SJSA1 (cell line): ENCODE measurements around the gene YAP1. TPM values are rescaled to one million over a fixed set of nuclear protein-coding genes. Genes with fewer than 3 reads are reported as not detected.
"Not testable (repeated sequence)": the region's sequence is repeated elsewhere in the genome, so short reads cannot be mapped to it uniquely, and the experiment has no call there.

Experiments
- DNase-seq, 2 experiments: peaks; one replicate each; pipeline ENCODE4 v3.0.0-alpha.2; 2015 to 2020; ENCODE audit warnings: low spot score in 2 of 2, low read depth in 1 of 2
- H3K27ac ChIP-seq: fragments of 250-450 bp; sonication (Bioruptor Pico); 2 replicates; pipeline ENCODE4 v1.5.1; 2020; ENCODE audit warnings: mild to moderate bottlenecking, moderate library complexity
- H3K27me3 ChIP-seq: fragments of 250-450 bp; sonication (Bioruptor Pico); replicated peaks from 2 replicates; pipeline ENCODE4 v1.5.1; 2020; ENCODE audit warnings: mild to moderate bottlenecking, moderate library complexity
- H3K36me3 ChIP-seq: fragments of 250-450 bp; sonication (Bioruptor Pico); 2 replicates; pipeline ENCODE4 v1.5.1; 2020; ENCODE audit warnings: mild to moderate bottlenecking
- H3K4me1 ChIP-seq: fragments of 250-450 bp; sonication (Bioruptor Pico); replicated peaks from 2 replicates; pipeline ENCODE4 v1.6.1; 2021; ENCODE audit warnings: mild to moderate bottlenecking
- H3K4me3 ChIP-seq: fragments of 250-450 bp; sonication (Bioruptor Pico); 2 replicates; pipeline ENCODE4 v1.5.1; 2020; ENCODE audit warnings: mild to moderate bottlenecking
- H3K9me3 ChIP-seq: fragments of 250-450 bp; sonication (Bioruptor Pico); replicated peaks from 2 replicates; pipeline ENCODE4 v1.5.1; 2020; ENCODE audit warnings: mild to moderate bottlenecking
- total RNA-seq: library from RNA; depleted of rRNA; stranded (reverse); fragments of >200 nt; shearing (Covaris generic); gene quantifications from 2 replicates; pipeline ENCODE4 v1.2.3, GENCODE V29; 2014

Gene YAP1
- total RNA-seq, 1 experiment from 2014 or later: 38.1 TPM

DNA sequence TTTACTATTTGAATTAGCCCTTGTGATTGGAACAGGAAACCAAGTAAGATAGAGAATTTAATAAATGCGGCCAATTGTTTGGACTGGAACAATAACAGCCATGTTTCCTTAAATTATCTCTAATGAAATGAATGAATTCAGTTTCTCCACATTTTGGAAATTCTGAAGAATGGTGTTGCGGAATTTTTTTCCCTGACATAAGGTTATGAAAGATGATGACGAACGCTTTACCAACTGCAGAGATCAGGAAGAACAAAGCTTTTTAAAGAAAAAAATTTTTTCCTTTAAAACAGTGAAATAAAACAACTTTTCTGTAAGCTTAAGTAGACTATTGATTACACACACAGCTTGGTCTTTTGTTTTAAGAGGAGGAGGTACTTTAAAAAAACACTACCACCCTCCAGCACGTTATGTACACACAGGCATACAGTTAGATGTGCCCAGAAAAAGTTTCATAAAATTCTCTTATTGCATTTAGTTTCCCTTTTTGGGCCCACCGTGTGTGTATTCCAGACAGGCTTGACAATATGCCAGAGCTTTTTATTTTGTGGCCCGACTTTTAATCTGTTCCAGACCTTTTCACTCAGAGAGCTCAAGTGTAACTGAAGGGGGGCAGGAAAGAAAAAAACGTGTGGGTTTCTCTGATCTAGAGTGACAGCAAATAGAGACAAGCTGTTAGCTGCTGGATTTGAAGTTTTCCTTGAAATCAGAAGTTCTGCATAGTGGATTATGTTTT is 77.3 kb downstream of the YAP1 start:
- H3K9me3 ChIP-seq: no peaks in the 10 kb centered on the region
- no peak for DNase-seq
- no peaks in the 10 kb centered on the region for H3K27me3 ChIP-seq
- no peaks in the 10 kb centered on the region for H3K36me3 ChIP-seq
- no peak overlapping the region for H3K4me3 ChIP-seq
- peaks cover 29% of the 10 kb centered on the region for H3K4me1 ChIP-seq
- H3K27ac ChIP-seq: no peak overlapping the region

DNA sequence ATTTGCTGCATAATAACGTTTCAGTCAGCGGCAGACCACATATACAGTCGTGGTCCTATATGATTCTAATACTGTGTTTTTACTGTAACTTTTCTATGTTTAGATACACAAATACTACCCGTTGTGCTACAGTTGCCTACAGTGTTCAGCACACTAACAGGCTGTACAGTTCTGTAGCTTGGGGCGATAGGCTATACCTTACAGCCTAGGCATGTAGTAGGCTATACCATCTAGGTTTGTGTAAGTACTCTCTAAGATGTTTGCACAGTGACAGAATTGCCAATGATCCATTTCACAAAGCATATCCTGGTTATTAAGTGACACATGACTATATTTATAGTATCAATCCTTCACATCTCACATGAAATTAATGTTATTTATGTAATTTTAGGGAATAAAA is 78.2 kb downstream of the YAP1 start:
- no peaks in the 10 kb centered on the region for H3K36me3 ChIP-seq
- H3K27me3 ChIP-seq: no peaks in the 10 kb centered on the region
- no peak for DNase-seq
- H3K27ac ChIP-seq: no peak overlapping the region
- no peak overlapping the region for H3K4me3 ChIP-seq
- peaks cover 29% of the 10 kb centered on the region for H3K4me1 ChIP-seq
- no peaks in the 10 kb centered on the region for H3K9me3 ChIP-seq

DNA sequence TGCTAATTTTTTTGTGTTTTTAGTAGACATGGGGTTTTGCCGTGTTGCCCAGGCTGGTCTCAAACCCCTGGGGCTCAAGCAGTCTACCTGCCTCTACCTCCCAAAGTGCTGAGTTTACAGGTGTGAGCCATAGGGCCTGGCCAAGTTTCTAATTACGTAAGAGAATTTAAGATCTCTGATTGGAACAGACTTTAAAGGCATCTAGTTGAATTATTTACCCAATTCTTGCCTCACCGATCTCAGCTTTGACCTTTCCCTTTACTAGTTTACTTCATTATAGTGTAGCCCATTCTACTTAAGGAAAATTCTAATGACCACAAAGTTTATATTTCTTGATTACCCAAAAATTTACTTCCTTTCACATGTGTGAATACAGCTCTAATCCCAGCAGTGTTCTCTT is 81.6 kb downstream of the YAP1 start:
- no peaks in the 10 kb centered on the region for H3K9me3 ChIP-seq
- no peak for DNase-seq
- H3K27me3 ChIP-seq: no peaks in the 10 kb centered on the region
- no peak overlapping the region for H3K4me3 ChIP-seq
- H3K4me1 ChIP-seq: peaks cover 19% of the 10 kb centered on the region
- no peaks in the 10 kb centered on the region for H3K36me3 ChIP-seq
- H3K27ac ChIP-seq: no peak overlapping the region

DNA sequence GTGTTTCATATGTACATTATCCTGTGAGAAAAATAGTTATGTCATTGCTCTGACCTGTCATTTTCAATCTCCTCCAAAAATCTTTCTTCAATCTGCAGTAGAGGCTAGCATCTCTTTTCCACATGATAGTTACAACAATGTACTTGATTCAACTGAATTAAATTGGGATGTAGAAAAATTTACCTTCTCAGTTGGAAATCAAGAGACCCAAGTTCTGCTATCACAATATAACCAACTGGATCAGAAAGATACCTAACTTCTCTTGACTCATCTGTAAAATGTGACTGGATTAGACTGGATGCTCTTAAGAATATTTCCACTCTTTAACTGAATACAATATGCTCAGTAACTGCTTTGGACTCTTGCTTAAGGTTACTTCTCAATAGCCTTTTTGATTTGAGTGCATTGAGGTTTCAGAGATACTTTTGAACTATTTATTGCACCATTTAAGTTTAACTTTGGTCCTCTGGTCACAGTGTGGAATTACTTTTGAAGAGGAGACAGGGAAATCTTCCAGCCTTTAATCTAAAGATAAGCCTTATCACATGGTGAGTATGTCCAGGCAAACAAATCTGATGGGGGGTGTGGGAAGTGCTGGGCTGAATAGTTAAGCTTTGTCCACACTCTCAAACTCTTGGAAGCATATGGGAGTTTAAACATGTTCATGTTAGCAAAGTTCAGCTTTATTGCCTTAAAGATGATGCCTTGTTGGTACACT is 82.3 kb downstream of the YAP1 start:
- Histone ChIP-seq H3K9me3 (no peaks in the 10 kb centered on the region), H3K4me1 (peaks cover 16% of the 10 kb centered on the region), H3K36me3 (no peaks in the 10 kb centered on the region), H3K27me3 (no peaks in the 10 kb centered on the region), H3K4me3 (no peak overlapping the region), H3K27ac (no peak overlapping the region)
- DNase-seq: no peak

DNA sequence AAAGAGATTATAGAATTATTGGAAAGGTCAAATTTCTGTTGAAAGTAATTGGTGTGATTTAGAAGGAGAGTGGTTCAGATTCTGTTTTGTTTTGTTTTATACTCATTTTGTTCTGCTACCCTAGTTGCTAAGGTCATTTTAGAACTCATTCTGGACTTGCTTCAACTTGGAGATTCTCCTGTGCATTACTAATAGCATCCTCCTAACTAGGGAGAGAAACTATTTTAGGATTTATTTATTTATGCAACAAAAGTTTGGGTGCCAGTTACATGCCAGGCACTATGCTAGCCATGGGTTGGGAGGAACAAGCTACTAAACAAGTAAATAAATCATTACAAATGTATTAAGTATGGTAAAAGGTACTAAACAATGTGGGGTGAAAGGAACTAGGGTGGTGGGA is 84.0 kb downstream of the YAP1 start:
- no peak for DNase-seq
- no peaks in the 10 kb centered on the region for H3K27me3 ChIP-seq
- H3K4me1 ChIP-seq: peaks cover 16% of the 10 kb centered on the region; the same call in 1 of the 2 replicates
- H3K36me3 ChIP-seq: no peaks in the 10 kb centered on the region
- H3K9me3 ChIP-seq: no peaks in the 10 kb centered on the region
- no peak overlapping the region for H3K4me3 ChIP-seq
- no peak overlapping the region for H3K27ac ChIP-seq

DNA sequence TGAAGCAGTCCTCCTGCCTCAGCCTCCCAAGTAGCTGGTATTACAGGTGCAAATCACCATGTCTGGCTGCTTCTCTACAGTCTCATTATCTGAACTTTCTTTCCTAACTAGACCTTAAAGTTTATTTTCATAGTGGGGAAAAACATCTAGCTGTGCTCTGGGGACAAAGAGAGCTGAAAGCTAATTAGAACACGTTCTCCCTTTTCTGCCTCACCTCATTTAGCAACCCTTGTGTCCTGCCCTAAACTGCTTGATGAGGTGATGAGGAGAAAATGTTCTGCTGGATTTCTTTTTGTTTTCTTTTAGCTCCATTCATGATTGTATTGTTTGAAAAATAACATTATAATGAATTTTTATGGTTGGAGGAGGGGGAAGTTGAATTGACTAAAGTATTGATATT is 84.7 kb downstream of the YAP1 start:
- H3K4me3 ChIP-seq: no peak overlapping the region
- no peaks in the 10 kb centered on the region for H3K9me3 ChIP-seq
- H3K27me3 ChIP-seq: no peaks in the 10 kb centered on the region
- peaks cover 16% of the 10 kb centered on the region; the same call in 1 of the 2 replicates for H3K4me1 ChIP-seq
- no peaks in the 10 kb centered on the region for H3K36me3 ChIP-seq
- no peak overlapping the region for H3K27ac ChIP-seq
- DNase-seq: no peak

DNA sequence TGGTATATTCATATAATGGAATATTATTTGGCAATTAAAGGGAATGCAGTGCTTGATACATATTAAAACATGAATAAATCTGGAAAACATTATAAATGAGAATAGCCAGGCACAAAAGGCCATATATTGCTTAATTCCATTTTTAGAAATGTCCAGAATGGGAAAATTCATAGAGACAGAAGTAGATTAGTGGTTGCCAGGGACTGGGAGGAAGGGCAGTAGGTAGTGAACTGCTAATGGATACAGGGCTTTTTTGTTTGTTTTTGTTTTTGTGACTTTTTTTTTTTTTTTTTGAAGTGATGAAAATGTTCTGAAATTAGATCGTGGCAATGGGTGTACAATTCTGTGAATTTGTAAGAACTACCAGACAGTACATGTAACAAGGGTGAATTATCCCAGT is 86.1 kb downstream of the YAP1 start:
- DNase-seq: no peak
- no peak overlapping the region for H3K27ac ChIP-seq

DNA sequence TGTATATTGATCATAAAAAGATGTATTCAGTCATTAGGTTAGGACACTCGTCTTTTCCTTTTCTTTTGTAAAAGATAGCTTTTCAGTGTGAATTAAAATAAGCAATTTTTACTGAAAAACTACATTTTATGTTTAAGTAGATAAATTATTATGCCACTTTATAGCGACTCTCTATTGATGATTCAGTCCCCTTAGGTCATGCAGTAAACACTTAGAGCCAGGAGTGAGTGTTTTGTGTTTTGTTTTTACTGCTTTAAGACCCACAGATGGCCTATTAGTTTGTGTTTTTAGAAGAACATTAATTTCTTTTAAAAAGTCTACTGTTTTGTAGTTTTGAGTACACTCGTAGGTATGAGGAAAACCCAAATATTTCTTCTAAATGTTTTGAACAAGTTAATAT is 86.6 kb downstream of the YAP1 start:
- H3K36me3 ChIP-seq: no peaks in the 10 kb centered on the region
- no peaks in the 10 kb centered on the region for H3K9me3 ChIP-seq
- no peak overlapping the region; the same call in 1 of the 2 replicates for H3K27ac ChIP-seq
- H3K4me3 ChIP-seq: no peak overlapping the region
- no peaks in the 10 kb centered on the region for H3K27me3 ChIP-seq
- peaks cover 16% of the 10 kb centered on the region; the same call in 1 of the 2 replicates for H3K4me1 ChIP-seq
- DNase-seq: no peak

More for the DNA sequence above, 86.1 kb downstream of the YAP1 start:
- peaks cover 16% of the 10 kb centered on the region; the same call in 1 of the 2 replicates for H3K4me1 ChIP-seq
- H3K27me3 ChIP-seq: no peaks in the 10 kb centered on the region
- H3K9me3 ChIP-seq: no peaks in the 10 kb centered on the region
- H3K4me3 ChIP-seq: no peak overlapping the region
- no peaks in the 10 kb centered on the region for H3K36me3 ChIP-seq

DNA sequence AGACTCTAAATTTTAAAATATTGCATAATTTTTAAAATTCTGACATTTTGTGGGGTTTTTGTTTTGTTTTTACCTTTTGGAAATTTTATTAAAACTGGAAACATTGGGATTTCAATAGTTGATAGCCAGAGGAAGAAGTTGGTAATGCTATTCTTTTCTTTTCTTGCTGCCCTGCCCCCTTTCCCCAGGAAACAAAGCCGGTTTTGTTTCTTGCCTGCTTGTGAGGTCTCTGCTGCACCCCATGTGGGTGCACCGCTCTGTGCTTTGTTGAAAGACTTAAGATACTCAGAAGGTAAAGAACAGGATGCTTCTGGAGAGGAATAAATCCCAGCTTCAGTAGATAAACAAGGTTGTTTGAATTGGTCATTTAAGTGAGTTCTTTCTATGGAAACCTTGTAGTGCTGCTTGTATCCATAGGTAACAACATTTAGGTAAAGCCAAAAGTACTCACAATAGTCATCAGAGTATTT is 87.5 kb downstream of the YAP1 start:
- no peaks in the 10 kb centered on the region for H3K9me3 ChIP-seq
- no peaks in the 10 kb centered on the region for H3K27me3 ChIP-seq
- H3K4me3 ChIP-seq: no peak overlapping the region
- H3K4me1 ChIP-seq: peaks cover 16% of the 10 kb centered on the region; the same call in 1 of the 2 replicates
- no peaks in the 10 kb centered on the region for H3K36me3 ChIP-seq
- DNase-seq: peak in 1 of 2 experiments; percentile 22
- H3K27ac ChIP-seq: no peak overlapping the region

DNA sequence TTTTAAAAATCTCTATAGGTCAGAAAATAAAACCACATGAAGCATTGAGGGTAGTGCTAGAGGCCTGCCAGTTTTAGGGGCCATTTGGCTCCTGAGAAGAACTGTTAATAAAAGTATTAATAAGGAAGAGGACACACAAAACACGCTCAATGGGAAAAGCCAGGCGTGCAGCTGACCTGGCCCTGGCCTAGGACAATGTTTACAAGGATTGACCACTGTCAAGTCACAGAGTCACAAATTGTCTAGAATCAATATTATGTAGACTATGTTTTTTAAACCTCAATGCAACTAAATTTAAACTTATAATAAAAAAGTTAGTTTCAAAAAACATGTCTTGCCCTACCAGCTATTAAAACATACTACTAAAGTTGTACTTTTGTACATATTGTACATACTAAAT is 89.4 kb downstream of the YAP1 start:
- Histone ChIP-seq H3K4me3 (no peak overlapping the region), H3K27me3 (no peaks in the 10 kb centered on the region), H3K27ac (no peak overlapping the region), H3K36me3 (no peaks in the 10 kb centered on the region), H3K9me3 (no peaks in the 10 kb centered on the region), H3K4me1 (peaks cover 12% of the 10 kb centered on the region; the same call in 1 of the 2 replicates)
- DNase-seq: no peak

DNA sequence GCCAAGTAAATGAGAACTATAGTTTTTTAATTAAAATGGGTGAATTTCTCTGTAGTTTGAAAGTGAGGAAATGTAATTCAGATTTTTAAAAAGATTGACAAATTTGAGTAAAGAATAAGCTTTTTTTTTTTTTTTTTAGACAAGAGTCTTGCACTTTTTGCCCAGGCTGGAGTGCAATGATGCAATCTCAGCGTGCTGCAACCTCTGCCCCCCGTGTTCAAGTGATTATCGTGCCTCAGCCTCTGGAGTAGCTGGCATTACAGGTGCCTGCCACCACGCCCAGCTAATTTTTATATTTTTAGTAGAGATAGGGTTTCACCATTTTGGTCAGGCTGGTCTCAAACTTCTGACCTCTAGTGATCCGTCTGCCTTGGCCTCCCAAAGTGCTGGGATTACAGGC is 90.1 kb downstream of the YAP1 start:
- H3K9me3 ChIP-seq: not testable (repeated sequence)

DNA sequence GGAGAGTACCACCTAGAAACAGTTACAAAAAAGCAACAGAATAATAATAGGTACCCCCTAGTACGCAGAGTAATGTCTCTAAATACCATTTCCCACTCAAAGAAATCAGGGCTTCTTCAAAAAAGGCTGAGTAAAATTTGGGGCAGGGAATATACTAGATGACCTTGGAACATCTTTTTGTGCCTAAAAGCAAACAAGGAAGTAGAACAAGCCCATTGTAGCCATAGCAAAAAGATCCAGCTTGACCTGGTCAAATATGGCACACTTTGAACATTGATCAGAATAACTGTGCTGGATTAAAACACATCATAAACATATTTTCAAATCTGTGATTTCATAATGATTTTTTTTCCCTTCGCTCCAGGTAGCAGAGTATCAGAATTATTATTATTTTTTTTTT is 91.5 kb downstream of the YAP1 start:
- peaks cover 8% of the 10 kb centered on the region; the same call in 1 of the 2 replicates for H3K4me1 ChIP-seq
- no peaks in the 10 kb centered on the region for H3K27me3 ChIP-seq
- no peaks in the 10 kb centered on the region for H3K9me3 ChIP-seq
- no peak overlapping the region for H3K27ac ChIP-seq
- H3K4me3 ChIP-seq: no peak overlapping the region
- no peak for DNase-seq
- 0 out of 2 replicates have a peak, but pooled peaks cover 2% of the 10 kb centered on the region for H3K36me3 ChIP-seq

More for the DNA sequence above, 90.1 kb downstream of the YAP1 start:
- not testable (repeated sequence) for DNase-seq, H3K27ac ChIP-seq, H3K4me3 ChIP-seq, H3K36me3 ChIP-seq, H3K27me3 ChIP-seq
- peaks cover 12% of the 10 kb centered on the region; the same call in 1 of the 2 replicates for H3K4me1 ChIP-seq

DNA sequence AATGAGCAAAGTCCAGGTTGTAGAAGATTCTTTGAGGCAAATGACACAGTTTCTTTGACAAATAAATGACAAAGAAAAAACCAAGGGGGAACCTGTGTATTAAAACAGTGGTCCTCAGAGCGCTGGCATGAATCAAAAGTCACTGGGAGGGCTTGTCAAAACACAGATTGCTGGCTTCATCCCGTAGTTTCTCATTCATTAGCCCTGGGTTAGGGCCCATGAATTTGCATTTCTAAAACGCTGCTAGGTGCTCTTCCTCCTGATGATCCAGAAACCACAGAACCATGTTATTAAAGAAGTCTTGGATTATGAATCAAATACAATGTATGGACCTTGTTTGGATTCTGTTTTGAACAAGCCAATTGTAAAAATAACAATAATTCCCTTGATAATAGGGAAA is 92.7 kb downstream of the YAP1 start:
- Histone ChIP-seq H3K36me3 (0 out of 2 replicates have a peak, but pooled peaks cover 2% of the 10 kb centered on the region), H3K27ac (no peak overlapping the region), H3K4me3 (no peak overlapping the region), H3K27me3 (no peaks in the 10 kb centered on the region), H3K9me3 (no peaks in the 10 kb centered on the region), H3K4me1 (peaks cover 1% of the 10 kb centered on the region; the same call in 1 of the 2 replicates)
- no peak for DNase-seq

DNA sequence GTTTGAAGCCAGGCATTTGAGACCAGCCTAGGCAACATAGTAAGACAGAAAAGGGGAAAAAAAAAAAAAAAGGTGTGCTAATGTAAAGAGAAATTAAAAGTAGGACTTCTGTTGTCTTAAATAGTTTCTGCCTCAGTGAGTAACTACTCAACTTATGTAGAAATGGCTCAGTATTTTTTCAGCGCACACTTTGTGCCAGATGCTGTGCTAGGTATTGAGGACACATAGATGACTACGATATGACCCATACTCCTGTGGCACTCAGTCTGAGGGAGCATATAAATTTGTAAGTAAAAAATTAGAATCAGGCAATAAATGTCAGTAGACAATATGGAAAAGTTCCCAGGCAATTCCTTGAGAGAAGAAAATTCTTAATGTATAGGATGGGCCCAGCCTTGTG is 93.9 kb downstream of the YAP1 start:
- Histone ChIP-seq H3K36me3 (0 out of 2 replicates have a peak, but pooled peaks cover 2% of the 10 kb centered on the region), H3K4me1 (no peaks in the 10 kb centered on the region), H3K27ac (no peak overlapping the region), H3K4me3 (no peak overlapping the region), H3K27me3 (no peaks in the 10 kb centered on the region), H3K9me3 (no peaks in the 10 kb centered on the region)
- DNase-seq: no peak
